Ovary (tissue), 9 donors: ENCODE measurements around the gene SCN5A. TPM values are rescaled to one million over a fixed set of nuclear protein-coding genes. Genes with fewer than 3 reads are reported as not detected.

Experiments used
- DNase-seq, 5 donors: peaks; one replicate each; pipeline ENCODE4 v3.0.0-alpha.2; 2019 to 2020
- H3K27ac ChIP-seq, 2 donors: fragments of 200-600 bp; one replicate each; pipeline versions ENCODE4 v1.5.1 to v1.8.0; 2019 to 2022
- H3K27me3 ChIP-seq: fragments of 200-600 bp; one replicate; pipeline ENCODE4 v1.8.0; 2022
- H3K36me3 ChIP-seq: fragments of 200-600 bp; sonication (generic); one replicate; pipeline ENCODE4 v1.5.1; 2019
- H3K4me1 ChIP-seq: one replicate; pipeline ENCODE4 v1.8.1; 2013; ENCODE audit warnings: mild to moderate bottlenecking, moderate library complexity; ENCODE audit not compliant: insufficient read depth
- H3K4me3 ChIP-seq: fragments of 200-600 bp; sonication (generic); one replicate; pipeline ENCODE4 v1.5.1; 2017
- H3K9me3 ChIP-seq, 2 donors: fragments of 200-600 bp in 1 of 2; sonication (generic) in 1 of 2; one replicate each; pipeline versions ENCODE4 v1.5.1 to v1.8.1; 2013 to 2019; ENCODE audit warnings: mild to moderate bottlenecking in 1 of 2, moderate library complexity in 1 of 2
- EP300 ChIP-seq: sonication (generic); formaldehyde crosslinking; IDR thresholded peaks from one replicate; pipeline ENCODE4 v1.6.1; 2017; ENCODE audit warnings: antibody characterized with exemption
- POLR2A ChIP-seq: fragments of 450-650 bp; IDR thresholded peaks from one replicate; pipeline ENCODE4 v1.6.1; 2017; ENCODE audit warnings: antibody characterized with exemption, mild to moderate bottlenecking, moderate library complexity
- WGBS, 3 donors: extraction: QIAGEN DNeasy Blood & Tissue Kit in 1 of 3; methylation state at CpG; one replicate each; pipeline versions ENCODE4 v1.1.5 to v1.1.7; 2013 to 2017; 5-methylcytosine and 5-hydroxymethylcytosine counted together
- intact Hi-C, 4 donors: fragments of 100-400 bp; cut with DNase I; formaldehyde crosslinking; loops; one replicate each; pipeline versions ENCODE4 v1.11.0 to v1.15.1; 2022 to 2023
- polyA plus RNA-seq, 2 donors: library from polyadenylated mRNA; stranded (reverse); fragments of 200-250 nt in 1 of 2; fragments of 350-450 nt in 1 of 2; fragmentation: Illumina TruSeq in 1 of 2; extraction: RNeasy Lipid Tissue Mini Kit (QIAGEN cat#74804) in 1 of 2; gene quantifications; one replicate each; pipeline ENCODE4 v1.2.3, GENCODE V29; 2013 to 2014
- total RNA-seq, 7 donors: library from RNA; depleted of rRNA in 2 of 7; stranded (reverse); fragments of >200 nt in 2 of 7; fragmentation: NEBNext Ultra II Directional in 3 of 7; extraction: Animal tissue kit (Norgen Biotek cat#: 25700) in 3 of 7; gene quantifications; one replicate each; pipeline versions ENCODE4 v1.1.0 to v1.2.4, GENCODE V29; 2016 to 2023
- TF ChIP-seq, protein P1 (sequence below), 3 donors: fragments of 450-650 bp in 2 of 3; fragments of 200-600 bp in 1 of 3; IDR thresholded peaks; one replicate each; pipeline versions ENCODE4 v1.5.1 to v1.8.0; 2016 to 2022; ENCODE audit warnings: antibody characterized with exemption in 3 of 3, mild to moderate bottlenecking in 1 of 3
- donor health status: DM: no; HTN: no; CAD: no; lungs with moderate emphysema.
- donor health status: DM: no; HTN: no; CAD: no.
- donor health status: Bipolar disorder and iron deficiency.
- donor health status: DM: yes; HTN: yes; CAD: no.
- donor health status: DM: no; HTN: no; CAD: no.
- donor health status: DM: yes; HTN: yes; CAD: no.

SCN5A gene
- total and polyA plus RNA-seq, 9 donors: 0.67 to 4.7 (median 2.1) TPM

DNA sequence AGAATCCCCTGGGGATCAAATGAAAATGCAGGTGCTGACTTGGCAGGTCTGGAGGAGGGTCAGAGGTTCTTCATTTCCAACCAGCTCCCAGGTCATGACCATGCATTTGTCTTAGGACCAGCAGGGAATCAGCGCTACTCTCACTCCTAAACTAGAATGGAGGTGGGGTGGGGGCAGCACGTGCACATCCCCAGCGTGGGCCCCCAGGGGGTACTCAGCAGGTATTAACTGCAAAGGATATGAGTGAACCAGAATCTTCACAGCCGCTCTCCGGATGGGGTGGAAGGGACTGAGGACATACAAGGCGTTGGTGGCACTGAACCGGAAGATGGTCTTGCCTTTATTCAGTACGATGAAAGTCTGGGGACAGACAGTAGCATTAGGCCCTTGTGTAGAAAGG is 19.4 kb downstream of the SCN5A start:
- WGBS, 3 donors: 82 to 87% (median 83%) methylated on average over 8 of the region's 8 CpGs
- intact Hi-C loops: no loop called here
- Histone ChIP-seq H3K27me3 (no peaks in the 10 kb centered on the region), H3K27ac (no peak overlapping the region), H3K4me3 (no peak overlapping the region), H3K9me3 (no peaks in the 10 kb centered on the region), H3K36me3 (no peaks in the 10 kb centered on the region), H3K4me1 (no peaks in the 10 kb centered on the region)
- no peak for TF ChIP-seq POLR2A
- TF ChIP-seq EP300: no peak
- TF ChIP-seq, protein P1, sequence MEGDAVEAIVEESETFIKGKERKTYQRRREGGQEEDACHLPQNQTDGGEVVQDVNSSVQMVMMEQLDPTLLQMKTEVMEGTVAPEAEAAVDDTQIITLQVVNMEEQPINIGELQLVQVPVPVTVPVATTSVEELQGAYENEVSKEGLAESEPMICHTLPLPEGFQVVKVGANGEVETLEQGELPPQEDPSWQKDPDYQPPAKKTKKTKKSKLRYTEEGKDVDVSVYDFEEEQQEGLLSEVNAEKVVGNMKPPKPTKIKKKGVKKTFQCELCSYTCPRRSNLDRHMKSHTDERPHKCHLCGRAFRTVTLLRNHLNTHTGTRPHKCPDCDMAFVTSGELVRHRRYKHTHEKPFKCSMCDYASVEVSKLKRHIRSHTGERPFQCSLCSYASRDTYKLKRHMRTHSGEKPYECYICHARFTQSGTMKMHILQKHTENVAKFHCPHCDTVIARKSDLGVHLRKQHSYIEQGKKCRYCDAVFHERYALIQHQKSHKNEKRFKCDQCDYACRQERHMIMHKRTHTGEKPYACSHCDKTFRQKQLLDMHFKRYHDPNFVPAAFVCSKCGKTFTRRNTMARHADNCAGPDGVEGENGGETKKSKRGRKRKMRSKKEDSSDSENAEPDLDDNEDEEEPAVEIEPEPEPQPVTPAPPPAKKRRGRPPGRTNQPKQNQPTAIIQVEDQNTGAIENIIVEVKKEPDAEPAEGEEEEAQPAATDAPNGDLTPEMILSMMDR (IDR thresholded peaks at IDR 0.05): no peak
- DNase-seq: no peak

- TF ChIP-seq POLR2A (no peak), EP300 (no peak)
- TF ChIP-seq, protein P1 (IDR thresholded peaks at IDR 0.05): no peak
- H3K36me3 ChIP-seq: no peaks in the 10 kb centered on the region
- no peak overlapping the region for H3K4me3 ChIP-seq
- no peaks in the 10 kb centered on the region for H3K27me3 ChIP-seq
- H3K4me1 ChIP-seq: no peaks in the 10 kb centered on the region
- no peak overlapping the region for H3K27ac ChIP-seq
- no peak for DNase-seq
- intact Hi-C loops: no loop called here
- no peaks in the 10 kb centered on the region for H3K9me3 ChIP-seq
- 87 to 90% (median 90%) methylated on average over 5 of the region's 5 CpGs for WGBS, 3 donors
Measured at GRCh38 chr3:38628835-38629234, 20.7 kb downstream of the SCN5A start.

DNA sequence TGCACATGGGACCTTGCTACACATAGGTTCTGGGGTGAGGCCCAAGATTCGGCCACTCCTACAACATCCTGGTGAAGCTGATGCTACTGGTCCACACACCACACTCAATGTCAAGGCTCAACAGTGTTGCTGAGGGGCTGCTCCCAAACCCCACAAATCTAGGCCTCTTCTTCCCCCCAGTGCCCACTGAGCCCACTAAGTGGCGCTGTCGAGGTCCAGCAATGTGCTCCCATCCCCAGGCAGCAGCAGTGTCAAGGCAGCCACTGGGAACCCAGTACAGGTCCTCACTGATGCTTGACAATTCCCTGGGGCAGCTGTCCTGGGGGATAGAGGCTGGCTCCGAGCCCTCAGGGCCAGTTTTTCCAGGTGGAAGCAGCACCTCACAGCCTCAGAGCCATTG is 21.5 kb downstream of the SCN5A start:
- intact Hi-C loops: no loop called here

DNA sequence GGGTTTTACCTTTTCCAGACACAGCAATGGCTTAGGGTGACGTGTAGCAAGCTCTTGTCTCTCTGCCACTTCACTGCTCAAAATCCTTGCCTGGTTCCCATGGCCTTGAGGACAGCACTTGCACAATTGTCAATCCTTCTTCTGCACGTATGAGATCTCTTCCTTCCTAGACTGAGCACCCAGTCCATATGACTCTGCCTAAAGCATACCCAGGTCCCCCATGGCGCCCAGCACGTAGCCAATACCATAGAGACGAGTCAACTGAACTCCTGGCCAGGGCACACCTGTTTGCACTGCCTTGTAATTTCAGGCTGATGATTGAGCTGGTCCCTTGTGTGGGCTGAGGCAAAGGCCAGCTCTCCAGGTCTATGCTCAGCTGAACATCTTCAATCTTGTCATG is 23.3 kb downstream of the SCN5A start:
- intact Hi-C loops: no loop called here
- H3K27ac ChIP-seq: no peak overlapping the region

More for the DNA sequence above, 21.5 kb downstream of the SCN5A start:
- TF ChIP-seq, protein P1 (IDR thresholded peaks at IDR 0.05): no peak
- TF ChIP-seq EP300: no peak
- H3K9me3 ChIP-seq: no peaks in the 10 kb centered on the region
- no peaks in the 10 kb centered on the region for H3K4me1 ChIP-seq
- no peak for DNase-seq
- no peaks in the 10 kb centered on the region for H3K36me3 ChIP-seq
- no peak overlapping the region for H3K4me3 ChIP-seq
- no peaks in the 10 kb centered on the region for H3K27me3 ChIP-seq
- WGBS, 3 donors: 66 to 70% (median 67%) methylated on average over 4 of the region's 4 CpGs
- no peak overlapping the region for H3K27ac ChIP-seq

More for the DNA sequence above, 23.3 kb downstream of the SCN5A start:
- H3K4me3 ChIP-seq: no peak overlapping the region
- H3K4me1 ChIP-seq: no peaks in the 10 kb centered on the region
- DNase-seq: no peak
- no peaks in the 10 kb centered on the region for H3K27me3 ChIP-seq
- 86 to 94% (median 89%) methylated on average over 5 of the region's 5 CpGs for WGBS, 3 donors
- TF ChIP-seq, protein P1 (IDR thresholded peaks at IDR 0.05): no peak
- no peak for TF ChIP-seq POLR2A
- H3K9me3 ChIP-seq: no peaks in the 10 kb centered on the region
- H3K36me3 ChIP-seq: no peaks in the 10 kb centered on the region
